Activated CD4-positive, alpha-beta T cell treated with anti-CD3 and anti-CD28 coated beads, Interleukin-10, Interleukin-2, amounts not matched to agents 100 ng/mL and 50 ng/mL, durations not matched to agents 16 hours and 8 hours (primary cell): ENCODE results near the gene STK38L.

Source experiments
- DNase-seq: peaks from one replicate; pipeline ENCODE4 v3.0.0-alpha.2; 2020

STK38L gene

GRCh38 chr12:27359578-27360340, 115.7 kb downstream of the STK38L start:
- DNase-seq = no peak

- DNase-seq = no peak
These were observed 117.3 kb downstream of the STK38L start for GRCh38 chr12:27361372-27361771.

GRCh38 chr12:27366621-27367020, 122.5 kb downstream of the STK38L start:
- DNase-seq = no peak

GRCh38 chr12:27367078-27367477, 123.0 kb downstream of the STK38L start:
- DNase-seq = no peak
